HG03520 (cell line): ENCODE results near the gene NLK.
A peak's percentile ranks its signal among the peaks of the same experiment; 100 is the strongest.

ENCODE experiments used
- ATAC-seq: cut with Tn5 transposase; IDR thresholded peaks from one replicate; pipeline ENCODE4 v1.9.1; 2021; ENCODE audit warnings: mild to moderate bottlenecking, moderate library complexity; ENCODE audit not compliant: unreplicated experiment

Gene NLK

GRCh38 chr17:28039251-28039650 lies 3.2 kb upstream of the NLK start:
- no peak for ATAC-seq

- ATAC-seq: no peak
Observed at GRCh38 chr17:28040406-28040805, 2.1 kb upstream of the NLK start.

- peak; percentile 89 for ATAC-seq
Observed at GRCh38 chr17:28041068-28041843, 1.2 kb upstream of the NLK start.

GRCh38 chr17:28041844-28042656 lies 427 bp upstream of the NLK start:
- no peak for ATAC-seq

- no peak for ATAC-seq
Observed at GRCh38 chr17:28042721-28043291, 329 bp downstream of the NLK start.

GRCh38 chr17:28043296-28043695 lies 819 bp downstream of the NLK start:
- no peak for ATAC-seq

DNA sequence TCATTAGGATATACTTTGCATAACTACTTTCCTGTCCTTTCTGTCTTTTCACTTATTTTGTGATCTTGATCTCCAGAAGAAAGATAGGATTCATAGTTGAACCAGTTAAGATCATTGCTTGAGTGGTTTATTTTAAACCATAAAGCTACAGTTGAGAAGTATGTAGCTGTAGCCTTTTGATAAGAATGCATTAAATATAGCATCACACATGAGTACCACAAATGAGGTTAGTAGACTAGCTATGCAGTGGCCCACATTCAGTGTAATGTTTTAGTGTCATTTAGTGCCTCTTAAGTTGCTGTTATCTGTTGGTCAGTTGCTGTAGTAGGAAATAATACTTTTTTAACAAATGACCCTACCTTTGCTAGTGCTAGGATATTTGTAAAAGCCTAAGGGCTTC lies 1.3 kb downstream of the NLK start:
- ATAC-seq: no peak

DNA sequence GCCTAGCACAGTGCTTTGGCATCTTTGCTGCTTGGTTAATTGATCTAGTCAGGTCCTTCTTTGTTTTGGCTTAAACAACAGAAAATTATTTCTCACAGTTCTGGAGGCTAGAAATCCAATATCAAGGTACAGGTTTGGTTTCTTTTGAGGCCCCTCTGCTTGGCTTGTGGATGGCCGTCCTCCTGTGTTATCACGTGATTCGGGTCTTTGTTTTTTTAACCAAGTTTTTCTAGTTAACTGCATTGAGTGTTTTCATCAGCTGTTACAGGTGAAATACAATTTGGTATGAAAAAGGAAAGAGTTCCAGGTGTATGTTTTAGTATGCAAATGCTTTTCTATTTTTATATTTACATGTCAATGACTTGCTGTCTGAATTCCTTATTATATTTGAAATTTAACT lies 2.8 kb downstream of the NLK start:
- ATAC-seq: no peak

GRCh38 chr17:28046034-28046825 lies 3.8 kb downstream of the NLK start:
- no peak for ATAC-seq

GRCh38 chr17:28047806-28048205 lies 5.3 kb downstream of the NLK start:
- no peak for ATAC-seq

DNA sequence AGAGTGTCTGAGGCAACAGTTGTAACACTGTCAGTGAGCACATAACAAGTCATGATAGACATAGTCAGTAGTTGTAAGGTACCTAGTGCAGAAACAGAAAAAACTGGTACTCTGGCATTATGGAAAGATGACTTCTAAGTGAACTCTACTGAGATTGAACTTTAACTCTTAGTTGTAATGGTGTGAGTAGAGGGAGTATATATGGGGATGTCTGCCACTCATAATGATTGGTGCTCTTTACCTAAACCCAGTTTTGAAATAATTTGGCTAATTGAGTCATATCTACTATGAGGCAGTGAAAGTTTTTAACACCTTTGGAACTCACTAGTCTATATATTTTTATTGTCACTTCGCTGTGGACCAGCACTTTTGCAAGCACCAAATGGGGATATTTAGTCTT lies 6.6 kb downstream of the NLK start:
- no peak for ATAC-seq

DNA sequence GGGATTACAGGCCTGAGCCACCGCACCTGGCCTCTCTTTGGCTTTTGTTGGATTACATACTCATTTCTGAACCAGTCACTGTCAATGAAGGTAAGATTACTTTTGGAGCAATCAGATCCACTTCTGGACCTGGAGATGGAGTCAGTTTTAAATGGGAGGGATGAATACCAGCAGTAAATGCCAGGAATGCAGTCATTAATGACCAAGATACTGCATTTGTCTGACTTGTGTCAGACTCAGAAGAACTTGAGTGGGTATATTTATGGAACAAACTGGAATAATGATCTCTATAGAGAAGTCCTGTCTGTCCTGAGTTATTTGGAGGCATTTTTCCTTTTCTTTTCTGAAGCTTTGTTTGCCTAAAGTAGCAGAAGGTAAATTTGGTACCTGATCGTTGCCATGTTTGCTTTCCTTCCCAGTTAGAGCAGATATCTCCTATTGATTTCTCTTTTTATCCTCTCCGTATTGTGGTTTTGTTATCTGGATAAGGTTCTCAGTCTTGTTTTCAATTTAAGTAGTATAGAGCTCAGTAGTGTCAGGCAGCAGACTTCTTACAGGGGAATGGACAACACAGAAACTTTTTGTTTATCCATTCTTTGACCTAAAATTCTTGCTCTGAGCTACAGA lies 10.7 kb downstream of the NLK start:
- no peak for ATAC-seq

GRCh38 chr17:28053725-28054124 lies 11.2 kb downstream of the NLK start:
- no peak for ATAC-seq

GRCh38 chr17:28055546-28056275 lies 13.2 kb downstream of the NLK start:
- no peak for ATAC-seq

- no peak for ATAC-seq
Observed at GRCh38 chr17:28056276-28056620, 13.8 kb downstream of the NLK start.

GRCh38 chr17:28057731-28058246 lies 15.3 kb downstream of the NLK start:
- ATAC-seq: peak; percentile 74

DNA sequence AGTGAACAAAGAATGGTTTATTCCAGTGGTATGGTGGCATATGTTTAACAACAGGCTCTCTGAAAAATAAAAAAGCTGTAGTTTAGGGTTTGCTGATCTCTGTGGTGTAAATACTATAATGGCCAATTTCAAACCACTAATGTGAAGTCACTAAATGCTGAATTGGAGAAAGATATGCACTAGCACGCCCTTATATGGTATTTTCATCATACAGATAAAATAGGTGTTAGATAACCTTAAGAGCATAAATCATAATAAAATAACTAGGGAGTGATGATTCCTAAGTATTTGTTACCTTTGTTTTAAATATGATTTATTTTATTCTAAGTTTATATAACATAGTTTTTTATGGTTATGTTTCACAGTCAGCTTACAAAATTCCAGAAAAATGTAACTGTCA lies 17.2 kb downstream of the NLK start:
- no peak for ATAC-seq

DNA sequence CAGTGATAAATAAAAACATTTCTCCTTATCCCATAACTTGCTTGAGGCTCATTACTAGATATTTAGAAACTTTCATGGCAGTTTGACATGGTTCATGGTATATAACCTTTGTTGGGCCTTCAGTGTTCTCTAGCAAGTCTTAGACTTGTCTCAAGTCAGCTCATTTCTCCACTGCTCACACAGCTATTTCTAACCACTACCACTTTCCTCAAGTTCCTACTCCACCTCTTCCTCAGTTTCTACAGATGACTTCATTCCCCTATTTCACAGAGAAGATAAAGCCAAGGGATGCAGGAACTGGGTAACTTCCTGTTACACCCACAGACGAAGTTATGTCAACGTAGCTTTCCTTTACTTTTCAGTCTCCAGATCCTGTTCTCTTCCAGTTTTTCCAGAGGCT lies 23.2 kb downstream of the NLK start:
- ATAC-seq: no peak

- no peak for ATAC-seq
Observed at GRCh38 chr17:28069061-28069460, 26.6 kb downstream of the NLK start.

- ATAC-seq: no peak
Observed at GRCh38 chr17:28071179-28071578, 28.7 kb downstream of the NLK start.
